Inferior parietal cortex (tissue), 1 donor: ENCODE results near the gene CEP63.
A peak's percentile ranks its signal among the peaks of the same experiment; 100 is the strongest.

Experiments used
- DNase-seq: peaks from one replicate; pipeline ENCODE4 v3.0.0-alpha.2; 2016; ENCODE audit errors: extremely low spot score

Gene CEP63

DNA sequence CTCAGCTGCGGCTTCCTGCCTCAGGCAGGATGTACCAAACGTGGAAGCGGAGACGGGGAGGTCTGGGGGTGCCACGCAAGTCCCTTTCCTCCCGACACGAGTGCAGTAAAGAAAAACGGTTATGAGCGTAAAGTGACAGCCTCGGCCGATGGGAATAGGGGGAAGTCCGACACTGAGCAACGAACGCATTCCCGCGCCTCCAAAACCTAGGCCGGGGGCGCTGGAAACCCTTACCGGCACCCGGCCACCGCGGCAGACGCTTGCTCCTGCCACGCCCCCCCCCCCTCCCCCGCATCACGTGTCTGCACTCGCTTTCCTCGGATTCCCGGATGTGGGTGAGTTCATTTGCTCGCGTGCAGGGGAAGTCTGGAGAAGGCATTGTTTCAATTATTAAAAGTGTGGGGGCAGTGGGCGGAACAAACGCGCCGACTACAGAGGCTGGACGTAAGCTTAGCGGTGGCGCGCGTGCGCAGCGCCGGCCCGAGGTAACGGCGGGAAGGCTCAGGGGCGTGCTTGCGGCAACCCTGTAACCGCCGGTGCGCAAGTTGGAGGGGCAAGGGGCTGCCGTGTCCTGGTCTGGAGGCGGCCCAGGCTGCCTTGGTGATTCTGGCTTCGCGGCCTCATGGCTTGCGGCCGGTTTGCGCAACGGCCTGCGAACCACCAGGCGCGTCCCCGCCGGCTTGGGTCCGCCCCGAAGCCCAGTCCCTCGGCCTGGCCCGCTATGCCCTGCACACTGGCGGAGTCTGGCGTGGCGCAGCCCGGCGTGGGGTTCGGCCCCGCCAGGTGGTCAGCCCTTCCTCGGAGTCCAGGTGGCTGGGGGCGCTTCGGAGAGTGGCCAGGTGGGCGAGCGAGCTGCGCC lies at the start of gene CEP63, which contains the start of gene ANAPC13:
CEP63 (plus strand) TSS at position 340 of the 859 bp plus-strand sequence. CDS start 9,264 bp downstream, outside the sequence.
ANAPC13 (minus strand) TSS at position 268 of the 859 bp plus-strand sequence. CDS start 3,081 bp downstream, outside the sequence.
- peak; percentile 96 for DNase-seq

DNA sequence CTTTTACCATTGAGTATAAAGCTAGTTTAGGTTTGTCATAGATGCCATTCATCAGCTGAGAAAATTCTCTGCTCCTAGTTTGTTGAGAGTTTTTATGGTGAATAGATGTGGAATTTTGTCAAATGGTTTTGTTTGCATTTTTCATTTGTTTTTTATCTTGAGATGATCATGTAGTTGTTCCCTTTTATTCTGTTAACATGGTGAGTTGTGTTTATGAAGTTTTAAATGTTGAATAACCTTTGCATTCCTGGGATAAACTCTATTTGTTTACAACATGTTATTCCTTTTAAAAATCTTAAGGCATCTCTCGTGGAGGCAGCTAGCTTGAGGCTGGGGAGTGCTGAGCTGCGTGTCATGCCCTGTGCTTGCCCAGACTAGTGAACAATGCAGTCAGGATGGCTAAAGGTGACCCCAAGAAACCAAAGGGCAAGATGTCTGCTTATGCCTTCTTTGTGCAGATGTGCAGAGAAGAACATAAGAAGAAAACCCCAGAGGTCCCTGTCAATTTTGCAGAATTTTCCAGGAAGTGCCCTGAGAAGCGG lies 48.6 kb upstream of the CEP63 start:
- no peak for DNase-seq

DNA sequence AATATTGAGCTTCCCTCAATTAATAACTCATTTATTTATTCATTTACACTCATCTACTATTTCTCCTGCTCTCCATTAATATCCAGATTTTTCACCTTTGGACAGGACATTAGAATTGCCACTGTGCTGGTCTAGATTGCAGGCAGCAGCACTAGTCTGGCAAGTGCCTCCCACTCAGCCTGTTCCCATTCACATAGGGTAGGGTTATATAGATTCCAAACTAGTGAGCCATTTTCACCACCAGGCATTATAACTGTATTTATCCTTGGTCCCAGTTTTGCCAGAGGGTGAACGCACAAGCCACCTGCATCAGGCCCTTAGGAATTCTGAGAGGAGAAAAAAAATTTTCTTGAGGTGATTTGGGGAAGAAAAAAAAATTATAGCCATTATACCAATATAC lies 44.5 kb upstream of the CEP63 start:
- DNase-seq: no peak

- DNase-seq: no peak
Observed at GRCh38 chr3:134441821-134442220, 44.0 kb upstream of the CEP63 start.

DNA sequence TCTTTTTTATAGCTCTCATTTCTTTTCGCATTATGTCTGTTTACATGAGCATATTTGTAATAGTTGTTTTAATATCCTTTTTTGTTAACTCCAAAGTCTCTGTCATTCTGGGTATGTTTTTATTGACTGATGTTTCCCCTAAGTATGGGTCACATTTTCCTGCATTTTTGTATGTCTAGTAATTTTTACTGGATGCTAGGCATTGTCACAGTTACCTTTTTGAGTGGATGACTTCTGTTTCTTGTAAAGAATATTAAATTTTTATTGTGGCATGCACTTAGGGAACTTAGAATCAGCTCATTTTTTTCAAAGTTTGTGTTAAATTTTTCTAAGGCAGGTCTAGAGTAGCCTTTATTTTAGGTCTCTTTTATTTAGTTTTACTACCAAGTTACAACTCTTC lies 40.8 kb upstream of the CEP63 start:
- DNase-seq: no peak

GRCh38 chr3:134445636-134446035 lies 40.2 kb upstream of the CEP63 start:
- DNase-seq: no peak

- DNase-seq: no peak
Observed at GRCh38 chr3:134446800-134447199, 39.1 kb upstream of the CEP63 start.

DNA sequence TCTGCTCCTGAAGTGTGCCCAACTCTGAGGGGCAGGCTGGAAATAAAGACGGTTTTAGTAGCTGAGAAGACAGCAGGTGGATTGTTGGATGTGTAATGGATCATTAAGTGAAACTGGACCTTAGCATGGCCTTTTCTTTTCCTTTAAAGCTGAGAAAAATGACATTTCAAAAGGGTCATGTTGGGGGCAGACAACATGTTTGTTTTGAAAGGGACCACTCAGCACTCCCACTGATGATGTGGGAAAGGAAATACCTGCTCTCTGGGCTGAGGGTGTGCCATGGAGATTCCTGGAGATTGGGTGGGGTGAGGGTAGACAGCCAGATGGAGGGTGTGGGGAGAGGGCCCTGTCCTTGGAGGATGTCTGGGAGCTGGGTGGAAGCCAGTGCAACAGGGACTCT lies 38.5 kb upstream of the CEP63 start:
- no peak for DNase-seq

DNA sequence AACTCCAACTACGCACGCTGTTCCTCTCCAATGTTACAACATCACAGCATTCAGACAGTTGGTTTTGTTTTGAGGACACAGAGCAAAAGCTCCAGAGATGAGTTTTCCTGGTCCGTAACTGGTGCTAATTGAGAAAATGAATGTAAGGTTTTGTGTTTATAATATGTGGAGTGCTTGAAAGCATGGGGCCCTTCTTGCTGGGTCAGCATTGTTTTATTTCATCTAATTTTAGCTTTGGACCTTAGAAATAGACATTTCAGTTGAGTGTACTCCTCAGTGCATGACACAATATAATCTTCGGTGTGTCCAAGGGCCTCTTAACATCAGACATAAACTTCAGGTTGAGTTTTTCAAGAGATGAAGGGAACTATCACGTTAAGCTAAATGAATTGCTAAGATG lies 37.2 kb upstream of the CEP63 start:
- DNase-seq: no peak

- DNase-seq: peak; percentile 73
Observed at GRCh38 chr3:134449277-134449676, 36.6 kb upstream of the CEP63 start.

- no peak for DNase-seq
Observed at GRCh38 chr3:134449951-134450350, 35.9 kb upstream of the CEP63 start.

GRCh38 chr3:134453631-134454030 lies 32.2 kb upstream of the CEP63 start:
- no peak for DNase-seq

DNA sequence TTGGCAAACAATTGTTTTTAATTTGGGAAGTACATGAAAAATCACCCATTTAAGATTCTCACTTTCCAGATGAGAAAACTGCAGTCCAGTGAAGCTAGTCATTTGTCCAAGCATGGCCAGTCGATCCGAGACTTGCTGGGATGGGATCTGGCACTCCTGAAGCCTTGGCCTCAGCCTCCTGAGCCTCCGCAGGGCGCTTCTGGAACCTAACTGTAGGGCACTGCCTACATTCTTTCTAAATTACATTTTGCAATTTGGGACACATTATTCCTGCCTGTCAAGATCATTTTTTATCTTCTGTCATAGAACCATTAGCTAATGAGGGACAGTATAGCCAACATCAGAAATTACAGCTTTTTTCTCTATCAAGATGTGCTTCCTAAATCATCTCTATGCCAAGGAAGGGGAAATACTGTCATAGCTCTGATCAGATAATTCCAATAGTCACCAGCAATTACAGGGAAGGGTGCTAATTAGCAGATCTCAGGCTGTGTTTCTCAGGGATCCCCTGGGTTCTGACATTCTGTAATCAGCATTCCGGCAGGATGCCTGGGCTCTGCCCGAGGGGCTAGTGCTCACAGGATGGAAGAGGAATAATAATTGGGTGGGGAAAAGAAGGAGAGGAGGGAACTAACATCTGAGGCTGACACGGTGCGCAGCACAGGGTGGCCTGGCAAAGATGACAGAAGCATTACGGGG lies 28.3 kb upstream of the CEP63 start:
- no peak for DNase-seq

- DNase-seq: no peak
Observed at GRCh38 chr3:134458406-134458945, 27.4 kb upstream of the CEP63 start.

DNA sequence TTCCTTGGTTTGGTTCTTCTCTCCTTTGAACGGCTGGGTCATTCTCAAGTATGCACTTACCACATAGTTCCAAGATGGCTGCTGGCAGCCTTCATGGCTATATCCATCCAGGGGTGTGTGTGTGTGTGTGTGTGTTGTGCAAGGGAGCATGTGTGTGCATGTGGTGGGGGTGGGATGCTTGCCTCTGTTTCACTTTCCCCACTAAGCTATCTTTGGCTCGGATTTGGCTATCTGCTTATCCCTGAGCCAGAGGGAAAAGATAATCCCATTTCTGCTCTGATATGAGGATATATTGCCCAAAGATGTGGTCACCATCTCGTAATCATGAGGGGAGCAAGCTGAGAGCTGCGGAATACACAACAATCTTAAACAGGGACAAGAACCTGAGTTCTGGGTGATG lies 26.3 kb upstream of the CEP63 start:
- DNase-seq: no peak

- no peak for DNase-seq
Observed at GRCh38 chr3:134460965-134461364, 24.9 kb upstream of the CEP63 start.

- DNase-seq: no peak
Observed at GRCh38 chr3:134462331-134462941, 23.4 kb upstream of the CEP63 start.

- no peak for DNase-seq
Observed at GRCh38 chr3:134463676-134464063, 22.2 kb upstream of the CEP63 start.

DNA sequence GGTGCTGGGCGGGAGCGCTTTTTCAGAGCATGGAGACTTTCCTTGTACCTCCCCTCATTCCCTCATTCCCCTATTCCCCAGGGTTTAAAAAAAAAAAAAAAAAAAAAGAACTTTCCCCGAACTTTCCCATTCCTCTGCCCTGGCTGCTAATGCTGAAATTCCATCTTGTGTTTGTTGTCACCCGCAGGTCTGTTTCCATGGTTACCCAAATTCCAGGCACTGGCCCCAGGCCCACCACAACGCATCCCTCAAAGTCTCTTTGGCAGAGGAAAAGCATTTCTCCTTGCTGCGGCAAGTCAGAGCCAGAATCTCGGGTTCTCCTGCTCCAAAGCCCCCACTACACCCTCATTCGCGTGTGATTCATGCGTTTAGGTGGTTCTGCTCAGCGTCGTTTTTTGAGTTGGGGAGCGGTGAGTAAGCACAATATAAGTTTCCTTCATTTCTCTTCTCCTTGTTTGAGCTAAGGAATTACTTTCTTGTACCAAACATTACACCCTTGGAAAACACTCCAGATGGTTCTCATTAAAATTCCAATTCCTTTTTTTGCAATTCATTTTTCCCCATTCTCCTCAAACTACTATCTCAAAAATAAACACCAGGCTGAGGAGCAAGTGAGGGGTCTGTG lies 21.7 kb upstream of the CEP63 start:
- peak; percentile 47 for DNase-seq

DNA sequence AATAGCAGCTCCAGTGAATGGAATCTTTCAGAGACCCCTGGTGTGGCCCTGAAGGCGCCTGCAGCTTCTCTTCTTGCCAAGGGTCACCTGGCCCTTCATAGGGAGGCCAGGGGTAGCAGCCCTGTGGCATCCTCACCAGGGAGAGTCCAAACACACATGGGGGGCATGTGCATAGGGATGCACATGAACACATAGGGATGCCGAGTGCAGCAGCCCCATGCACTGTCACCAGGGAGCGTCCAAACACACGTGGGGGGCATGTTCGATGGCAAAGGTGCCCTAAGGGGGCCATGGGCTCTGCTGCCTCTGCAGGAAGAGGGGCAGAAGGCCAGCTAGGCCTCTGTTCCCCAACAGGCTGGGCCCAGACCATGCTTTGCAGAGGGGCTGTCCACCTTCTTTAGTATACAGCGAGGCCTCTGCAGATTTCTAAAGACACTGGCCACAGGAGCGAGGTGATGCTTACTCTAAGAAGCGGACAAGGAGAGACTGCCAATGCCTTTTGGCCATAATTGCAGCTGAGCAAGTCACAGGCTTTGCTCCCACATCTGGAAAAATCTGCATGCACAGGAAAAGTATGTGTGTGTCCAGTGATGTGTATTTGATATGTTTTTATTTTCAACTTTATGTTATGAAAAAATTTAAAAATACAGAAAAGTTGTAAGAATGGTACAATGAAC lies 21.0 kb upstream of the CEP63 start:
- DNase-seq: no peak

DNA sequence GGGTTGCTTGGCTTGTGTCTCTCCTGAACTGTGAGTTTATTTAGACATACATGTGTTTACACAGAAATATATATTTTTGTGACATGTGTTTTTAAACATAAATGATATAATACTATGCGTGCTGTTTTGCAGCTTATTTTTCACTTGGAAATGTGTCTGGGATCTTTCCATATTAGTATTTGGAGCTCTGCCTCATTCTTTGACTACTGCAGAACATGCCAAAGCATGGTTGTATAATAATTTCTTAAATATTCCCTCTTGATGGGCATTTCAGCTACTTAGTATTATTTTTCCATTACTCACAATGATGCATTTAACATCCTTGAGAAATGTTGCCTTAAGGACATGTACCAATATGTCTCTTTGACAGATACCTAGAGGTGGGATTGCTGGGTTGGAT lies 19.5 kb upstream of the CEP63 start:
- no peak for DNase-seq
